GM12878 (cell line): Measurements from ENCODE around the gene TRERF1. TPM values are rescaled to one million over a fixed set of nuclear protein-coding genes. Genes with fewer than 3 reads are reported as not detected.

ENCODE experiments used
- ATF7 ChIP-seq: fragments of 450-650 bp; IDR thresholded peaks from 2 replicates; pipeline ENCODE4 v1.6.1; 2016; ENCODE audit warnings: low read depth, mild to moderate bottlenecking
- BCL3 ChIP-seq: IDR thresholded peaks from 2 replicates; pipeline ENCODE4 v1.6.1; 2011; ENCODE audit warnings: borderline replicate concordance, low read depth, mild to moderate bottlenecking, moderate library complexity, low read length; ENCODE audit not compliant: insufficient read depth, poor library complexity, severe bottlenecking
- BHLHE40 ChIP-seq, 2 experiments: fragments of 450-650 bp in 1 of 2; IDR thresholded peaks; 2 replicates each; pipeline ENCODE4 v1.6.1; 2011 to 2017; ENCODE audit warnings: low read depth in 2 of 2, borderline replicate concordance in 1 of 2, improper control_type of control experiment in 1 of 2, low read length in 1 of 2, mild to moderate bottlenecking in 1 of 2
- E2F8 ChIP-seq: fragments of 450-650 bp; IDR thresholded peaks from 2 replicates; pipeline ENCODE4 v1.6.1; 2018; ENCODE audit warnings: mild to moderate bottlenecking, low read depth, moderate library complexity; ENCODE audit not compliant: partially characterized antibody
- ELK1 ChIP-seq: IDR thresholded peaks from 2 replicates; pipeline ENCODE4 v1.6.1; 2012; ENCODE audit warnings: low read depth, low read length, improper control_type of control experiment
- EZH2 ChIP-seq: IDR thresholded peaks from 2 replicates; pipeline ENCODE4 v1.6.1; 2012; ENCODE audit warnings: low read depth, mild to moderate bottlenecking, control low read depth, inconsistent platforms, low read length, borderline replicate concordance; ENCODE audit not compliant: control insufficient read depth
- FOXM1 ChIP-seq: IDR thresholded peaks from 2 replicates; pipeline ENCODE4 v1.6.1; 2012; ENCODE audit warnings: low read depth, mild to moderate bottlenecking, inconsistent platforms, low read length, moderate library complexity
- HDAC6 ChIP-seq: fragments of 200-600 bp; sonication (generic); IDR thresholded peaks from one replicate; pipeline ENCODE4 v1.8.0; 2017; ENCODE audit warnings: antibody characterized with exemption; ENCODE audit not compliant: unreplicated experiment
- MXI1 ChIP-seq: fragments of 150-350 bp; IDR thresholded peaks from 2 replicates; pipeline ENCODE4 v1.6.1; 2011; ENCODE audit warnings: low read depth, mild to moderate bottlenecking, inconsistent platforms, low read length, improper control_type of control experiment
- NRF1 ChIP-seq: conservative IDR thresholded peaks from 2 replicates; pipeline ENCODE4 v1.6.1; 2011; ENCODE audit warnings: mild to moderate bottlenecking, low read depth, low read length, improper control_type of control experiment
- SKIL ChIP-seq: fragments of 450-650 bp; IDR thresholded peaks from 2 replicates; pipeline ENCODE4 v1.6.1; 2017; ENCODE audit warnings: mild to moderate bottlenecking, low read depth, inconsistent platforms; ENCODE audit not compliant: poor library complexity, severe bottlenecking
- SMAD5 ChIP-seq: IDR thresholded peaks from 2 replicates; pipeline ENCODE4 v1.6.1; 2016; ENCODE audit warnings: antibody characterized with exemption, low read depth
- SP1 ChIP-seq: IDR thresholded peaks from one replicate; pipeline ENCODE4 v1.6.1; 2011; ENCODE audit warnings: low read depth, low read length
- SUPT20H ChIP-seq: IDR thresholded peaks from 2 replicates; pipeline ENCODE4 v1.6.1; 2011; ENCODE audit warnings: low read depth, mild to moderate bottlenecking, low read length, moderate library complexity, borderline replicate concordance; ENCODE audit not compliant: control insufficient read depth
- TAF1 ChIP-seq: IDR thresholded peaks from 2 replicates; pipeline ENCODE4 v1.6.1; 2011; ENCODE audit warnings: mild to moderate bottlenecking, low read depth, low read length, borderline replicate concordance
- ZBTB40 ChIP-seq: fragments of 450-650 bp; IDR thresholded peaks from 2 replicates; pipeline ENCODE4 v1.6.1; 2016; ENCODE audit warnings: mild to moderate bottlenecking, moderate library complexity, borderline replicate concordance
- polyA plus RNA-seq, 11 experiments: library from polyadenylated mRNA; depleted of rRNA in 4 of 11; unstranded in 6 of 11; stranded (reverse) in 5 of 11; fragments of >200 nt; fragmentation: Nextera tagmentation in 4 of 11; fragmentation: Illumina TruSeq in 1 of 11; extraction: Ambion mirVana in 4 of 11; extraction: Trizol in 1 of 11; gene quantifications; 1 replicate in 1 of 11; 2 replicates in 10 of 11; pipeline versions ENCODE4 v1.2.1 to v1.2.3, GENCODE V29; 2011 to 2016; ENCODE audit warnings: inconsistent platforms in 2 of 11, missing spikeins in 2 of 11, low read depth in 1 of 11
- total RNA-seq, 4 experiments: library from RNA; depleted of rRNA in 3 of 4; stranded (reverse); fragments of >200 nt in 3 of 4; fragmentation: Illumina TruSeq in 1 of 4; extraction: Trizol in 1 of 4; gene quantifications; 2 replicates each; pipeline versions ENCODE4 v1.2.1 to v1.2.3, GENCODE V29; 2013 to 2021

TRERF1 gene
- total and polyA plus RNA-seq, 10 of the 15 experiments (the other 5 are each of a cell fraction or from before 2014, with no cell fraction given) = 2.2 to 19.4 (median 7.2) TPM

- no peak; the same call in 1 of the 2 replicates for TF ChIP-seq MXI1
- no peak for TF ChIP-seq TAF1
- TF ChIP-seq BCL3 = peak; percentile 18
- TF ChIP-seq HDAC6 = no peak
- TF ChIP-seq SMAD5 = no peak
- TF ChIP-seq SUPT20H = no peak
- TF ChIP-seq E2F8 = no peak
- TF ChIP-seq NRF1 = no peak
- TF ChIP-seq ATF7 = 0 out of 2 replicates have a peak, but pooled peaks have one; percentile 18
- TF ChIP-seq ZBTB40 = no peak
- no peak for TF ChIP-seq ELK1
- TF ChIP-seq EZH2 = no peak
- TF ChIP-seq BHLHE40 (IDR thresholded peaks at IDR 0.05; ENCODE audit: borderline replicate concordance in 1 of 2, low read depth in 2 of 2, low read length in 1 of 2) = peak; percentile 93 to 95
- no peak for TF ChIP-seq SP1
- TF ChIP-seq FOXM1 = peak; percentile 43; the same call in 1 of the 2 replicates
- TF ChIP-seq SKIL = peak; percentile 44
Observed at GRCh38 chr6:42236682-42237473, 214.8 kb downstream of the TRERF1 start (continued).
